RWPE2 (cell line): ENCODE data around the gene CNTN4.

Source experiments
- ATAC-seq: fragments of 200-7000 bp; cut with Tn5 transposase; 3 replicates; pipeline ENCODE4 v1.9.1; 2021; ENCODE audit warnings: low read depth
- DNase-seq: peaks from one replicate; pipeline ENCODE4 v3.0.0-alpha.2; 2020; ENCODE audit warnings: low spot score
- H3K27ac ChIP-seq: fragments of 450-650 bp; 2 replicates; pipeline ENCODE4 v1.5.1; 2017; ENCODE audit warnings: mild to moderate bottlenecking; ENCODE audit not compliant: poor library complexity, severe bottlenecking
- H3K27me3 ChIP-seq: fragments of 250-450 bp; sonication (Bioruptor Pico); 2 replicates; pipeline ENCODE4 v1.5.1; 2021; ENCODE audit warnings: mild to moderate bottlenecking, moderate library complexity; ENCODE audit not compliant: insufficient read depth, poor library complexity, severe bottlenecking
- H3K36me3 ChIP-seq: fragments of 250-450 bp; sonication (Bioruptor Pico); 2 replicates; pipeline ENCODE4 v1.5.1; 2020; ENCODE audit warnings: low read depth, mild to moderate bottlenecking, moderate library complexity
- H3K4me1 ChIP-seq: fragments of 250-450 bp; sonication (Bioruptor Pico); 2 replicates; pipeline ENCODE4 v1.5.1; 2021; ENCODE audit warnings: mild to moderate bottlenecking, moderate library complexity; ENCODE audit not compliant: insufficient read depth, poor library complexity, severe bottlenecking
- H3K4me3 ChIP-seq: fragments of 250-450 bp; sonication (Bioruptor Pico); 2 replicates; pipeline ENCODE4 v1.5.1; 2021; ENCODE audit warnings: mild to moderate bottlenecking, moderate library complexity; ENCODE audit not compliant: severe bottlenecking
- H3K9me3 ChIP-seq: fragments of 250-450 bp; sonication (Bioruptor Pico); 2 replicates; pipeline ENCODE4 v1.5.1; 2021; ENCODE audit warnings: mild to moderate bottlenecking, moderate library complexity; ENCODE audit not compliant: severe bottlenecking
- CTCF ChIP-seq: fragments of 450-650 bp; IDR thresholded peaks from one replicate; pipeline ENCODE4 v1.5.1; 2017; ENCODE audit warnings: mild to moderate bottlenecking, moderate library complexity; ENCODE audit not compliant: poor library complexity, severe bottlenecking

Gene CNTN4

GRCh38 chr3:2363854-2364253 lies 265.2 kb downstream of the CNTN4 start:
- Histone ChIP-seq H3K36me3 (no peaks in the 10 kb centered on the region), H3K9me3 (peaks cover 2% of the 10 kb centered on the region), H3K4me1 (no peaks in the 10 kb centered on the region), H3K27ac (no peak overlapping the region), H3K4me3 (no peak overlapping the region), H3K27me3 (no peaks in the 10 kb centered on the region)
- TF ChIP-seq CTCF: no peak
- ATAC-seq (no peak), DNase-seq (no peak)

- H3K4me1 ChIP-seq: no peaks in the 10 kb centered on the region
- H3K27ac ChIP-seq: no peak overlapping the region
- H3K9me3 ChIP-seq: peaks cover 2% of the 10 kb centered on the region
- H3K27me3 ChIP-seq: no peaks in the 10 kb centered on the region
- H3K36me3 ChIP-seq: no peaks in the 10 kb centered on the region
- no peak for TF ChIP-seq CTCF
- no peak overlapping the region for H3K4me3 ChIP-seq
- DNase-seq (no peak), ATAC-seq (no peak)
These were observed 271.7 kb downstream of the CNTN4 start for GRCh38 chr3:2370317-2370716.

GRCh38 chr3:2372306-2372705 lies 273.6 kb downstream of the CNTN4 start:
- ATAC-seq: no peak

GRCh38 chr3:2375376-2375775 lies 276.7 kb downstream of the CNTN4 start:
- no peak for ATAC-seq
- Histone ChIP-seq H3K4me3 (no peak overlapping the region), H3K27ac (no peak overlapping the region), H3K36me3 (no peaks in the 10 kb centered on the region), H3K27me3 (no peaks in the 10 kb centered on the region), H3K9me3 (no peaks in the 10 kb centered on the region), H3K4me1 (no peaks in the 10 kb centered on the region)
- no peak for TF ChIP-seq CTCF
- DNase-seq: no peak

More at GRCh38 chr3:2372306-2372705, 273.6 kb downstream of the CNTN4 start:
- Histone ChIP-seq H3K9me3 (no peaks in the 10 kb centered on the region), H3K36me3 (no peaks in the 10 kb centered on the region), H3K27ac (no peak overlapping the region), H3K4me1 (no peaks in the 10 kb centered on the region), H3K27me3 (no peaks in the 10 kb centered on the region), H3K4me3 (no peak overlapping the region)
- DNase-seq: no peak
- TF ChIP-seq CTCF: no peak

GRCh38 chr3:2377281-2377680 lies 278.6 kb downstream of the CNTN4 start:
- no peak for TF ChIP-seq CTCF
- no peak overlapping the region for H3K27ac ChIP-seq
- no peaks in the 10 kb centered on the region for H3K27me3 ChIP-seq
- H3K9me3 ChIP-seq: no peaks in the 10 kb centered on the region
- H3K36me3 ChIP-seq: no peaks in the 10 kb centered on the region
- H3K4me1 ChIP-seq: no peaks in the 10 kb centered on the region
- DNase-seq (no peak), ATAC-seq (no peak)
- no peak overlapping the region for H3K4me3 ChIP-seq
